GM18520 (cell line): Measurements from ENCODE around the gene PEMT.
"Not testable (repeated sequence)": the region's sequence is repeated elsewhere in the genome, so short reads cannot be mapped to it uniquely, and the experiment has no call there.

Source experiments
- ATAC-seq: cut with Tn5 transposase; IDR thresholded peaks from one replicate; pipeline ENCODE4 v1.9.1; 2021; ENCODE audit not compliant: unreplicated experiment

The PEMT gene, protein sequence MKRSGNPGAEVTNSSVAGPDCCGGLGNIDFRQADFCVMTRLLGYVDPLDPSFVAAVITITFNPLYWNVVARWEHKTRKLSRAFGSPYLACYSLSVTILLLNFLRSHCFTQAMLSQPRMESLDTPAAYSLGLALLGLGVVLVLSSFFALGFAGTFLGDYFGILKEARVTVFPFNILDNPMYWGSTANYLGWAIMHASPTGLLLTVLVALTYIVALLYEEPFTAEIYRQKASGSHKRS

GRCh38 chr17:17591355-17592298 lies at the start of gene PEMT:
Gene PEMT, minus strand, starts transcription at chr17:17591708. Its CDS starts 82 bp downstream, at chr17:17591626.
- peak; percentile 95 for ATAC-seq

DNA sequence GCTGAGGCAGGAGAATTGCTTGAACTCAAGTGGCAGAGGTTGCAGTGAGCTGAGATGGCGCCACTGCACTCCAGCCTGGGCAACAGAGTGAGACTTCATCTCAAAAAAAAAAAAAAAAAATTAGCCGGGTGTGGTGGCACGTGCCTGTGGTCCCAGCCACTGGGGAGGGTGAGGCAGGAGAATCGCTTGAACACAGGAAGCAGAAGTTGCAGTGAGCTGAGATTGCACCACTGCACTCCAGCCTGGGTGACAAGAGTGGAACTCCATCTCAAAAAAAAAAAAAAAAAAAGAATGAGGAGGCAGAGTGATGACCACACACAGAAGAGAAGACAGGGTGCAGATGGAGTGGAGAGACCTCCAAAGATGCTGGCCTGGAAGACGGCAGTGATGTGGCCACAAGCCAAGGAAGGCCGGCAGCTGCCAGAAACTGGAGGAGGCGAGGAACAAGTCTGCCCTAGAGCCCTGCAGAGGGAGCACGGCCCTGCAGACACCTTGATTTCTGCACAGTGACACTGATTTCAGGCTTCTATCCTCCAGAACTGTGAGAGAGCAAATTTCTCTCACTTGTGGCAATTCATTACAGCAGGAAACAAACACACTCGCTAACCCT lies 48.3 kb upstream of the PEMT start:
- ATAC-seq = not testable (repeated sequence)

- ATAC-seq = no peak
These were observed 47.0 kb upstream of the PEMT start for GRCh38 chr17:17638467-17638866.

DNA sequence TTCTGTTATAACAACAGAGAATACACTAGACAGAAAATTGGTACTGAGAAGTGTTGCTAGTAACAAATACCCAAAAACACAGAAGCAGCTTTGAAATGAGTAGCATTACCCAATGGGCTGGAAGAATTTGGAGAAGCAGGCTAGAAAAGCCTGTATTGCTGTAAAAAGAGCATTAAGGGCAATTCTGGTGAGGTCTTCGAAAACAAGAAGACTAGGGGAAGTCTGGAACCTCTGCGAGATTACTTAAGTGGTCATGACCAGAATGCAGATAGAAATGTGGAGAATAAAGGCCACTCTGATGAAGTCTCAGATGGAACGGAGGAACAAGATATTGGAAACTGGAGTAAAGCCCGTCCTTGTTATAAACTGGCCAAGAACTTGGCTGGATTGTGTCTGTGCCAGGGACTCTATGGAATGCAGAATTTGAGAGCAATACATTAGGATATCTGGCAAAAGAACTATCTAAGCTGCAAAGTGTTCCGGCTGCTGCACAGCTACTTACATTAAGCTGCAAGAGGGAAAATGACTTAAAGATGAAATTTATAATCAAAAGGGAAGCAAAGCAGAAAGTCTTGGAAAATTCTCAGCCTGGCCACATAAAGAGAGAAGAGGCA lies 44.9 kb upstream of the PEMT start:
- ATAC-seq = no peak

- not testable (repeated sequence) for ATAC-seq
These were observed 44.2 kb upstream of the PEMT start for GRCh38 chr17:17635537-17636271.

DNA sequence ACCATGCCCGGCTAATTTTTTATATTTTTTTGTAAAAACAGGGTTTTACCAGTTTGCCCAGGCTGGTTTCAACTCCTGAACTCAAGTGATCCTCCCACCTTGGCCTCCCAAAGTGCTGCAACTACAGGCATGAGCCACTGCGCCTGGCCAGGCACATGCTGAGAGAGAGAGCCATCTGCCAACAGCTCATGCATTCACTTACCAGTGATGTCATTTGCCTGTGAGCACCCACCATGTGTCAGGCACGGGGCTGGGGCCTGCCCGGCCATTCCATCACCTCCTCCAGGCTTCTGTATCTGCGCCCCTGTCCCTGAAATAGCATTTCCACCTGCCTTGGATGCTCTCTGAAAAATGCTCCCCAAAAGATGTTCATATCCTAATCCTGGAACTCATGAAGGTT lies 43.6 kb upstream of the PEMT start:
- ATAC-seq = no peak

GRCh38 chr17:17633310-17633709 lies 41.8 kb upstream of the PEMT start:
- no peak for ATAC-seq

- not testable (repeated sequence) for ATAC-seq
These were observed 41.2 kb upstream of the PEMT start for GRCh38 chr17:17632690-17633089.

DNA sequence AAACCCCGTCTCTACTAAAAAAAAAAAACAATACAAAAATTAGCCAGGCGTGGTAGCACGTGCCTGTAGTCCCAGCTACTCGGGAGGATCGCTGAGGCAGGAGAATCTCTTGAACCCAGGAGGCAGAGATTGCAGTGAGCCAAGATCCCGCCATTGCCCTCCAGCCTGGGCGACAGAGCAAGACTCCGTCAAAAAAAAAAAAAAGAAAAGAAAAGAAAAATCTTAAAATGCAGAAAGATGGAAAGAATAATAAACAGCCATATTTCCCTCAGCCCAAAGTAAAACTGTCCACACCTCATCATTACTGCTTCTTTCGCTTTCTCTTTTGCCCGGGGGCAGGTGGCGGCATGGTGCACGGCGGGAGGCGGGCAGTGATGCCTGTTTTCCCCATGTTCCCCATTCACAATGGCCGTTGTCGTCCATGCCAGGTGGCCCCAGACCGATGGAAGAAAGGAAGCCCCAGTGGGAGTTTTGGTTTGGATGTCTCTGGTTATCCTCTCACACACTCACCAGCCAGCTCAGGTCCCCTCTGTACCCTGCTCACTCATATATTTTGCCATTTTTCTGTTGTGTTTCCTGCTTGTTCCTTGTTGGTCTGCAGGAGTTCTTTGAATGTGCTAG lies 37.0 kb upstream of the PEMT start:
- no peak for ATAC-seq

DNA sequence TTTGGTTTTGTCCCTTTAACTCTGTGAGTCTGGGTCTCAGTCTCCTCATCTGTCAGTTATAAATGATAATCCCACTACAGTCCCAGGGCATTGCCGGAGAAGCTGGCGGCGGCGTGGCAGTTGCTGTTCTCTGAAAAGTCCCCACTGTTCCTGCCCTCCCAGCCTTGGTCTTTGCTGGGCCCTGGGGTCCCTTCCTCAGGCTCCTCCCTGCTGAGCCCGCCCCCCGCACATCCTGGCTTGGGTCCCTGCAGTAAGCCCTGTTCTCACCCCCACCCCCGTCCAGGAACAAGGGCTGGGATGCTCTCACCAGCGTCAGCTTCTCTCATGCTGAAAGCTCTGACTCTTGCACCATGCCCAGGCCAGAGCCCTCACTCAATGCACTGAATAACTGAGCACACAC lies 35.3 kb upstream of the PEMT start:
- ATAC-seq = no peak

DNA sequence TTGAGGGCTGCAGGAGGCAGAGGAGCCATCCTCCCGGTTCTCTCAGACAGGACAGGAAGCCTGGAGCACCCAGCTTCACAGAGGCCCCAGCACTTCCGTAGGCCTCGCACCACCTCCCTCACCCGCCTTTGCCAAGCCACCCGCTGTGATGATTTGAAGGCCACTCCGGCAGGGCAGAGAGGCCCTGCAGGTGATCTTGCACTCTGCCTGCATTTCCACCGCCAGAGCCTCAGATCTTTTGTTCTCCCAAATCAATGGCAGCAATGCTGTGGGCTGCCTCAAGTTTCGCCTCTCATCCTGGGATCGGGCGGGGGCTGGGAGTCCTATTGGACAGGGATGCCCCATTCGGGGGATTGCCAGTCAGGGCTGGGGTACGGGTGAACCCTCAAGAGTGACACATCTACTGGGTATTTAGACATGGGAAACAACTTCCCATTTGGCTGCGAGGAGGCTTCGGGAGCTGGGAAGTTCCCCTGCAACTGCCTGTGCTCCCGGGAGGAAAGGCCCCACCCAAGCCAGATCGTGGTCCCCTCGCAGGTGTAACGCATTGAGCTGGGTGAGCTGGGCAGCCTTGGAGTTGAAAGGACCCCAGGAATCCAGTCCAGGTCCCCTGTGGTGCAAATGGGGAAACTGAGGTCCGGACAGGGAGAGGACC lies 34.8 kb upstream of the PEMT start:
- ATAC-seq = no peak

DNA sequence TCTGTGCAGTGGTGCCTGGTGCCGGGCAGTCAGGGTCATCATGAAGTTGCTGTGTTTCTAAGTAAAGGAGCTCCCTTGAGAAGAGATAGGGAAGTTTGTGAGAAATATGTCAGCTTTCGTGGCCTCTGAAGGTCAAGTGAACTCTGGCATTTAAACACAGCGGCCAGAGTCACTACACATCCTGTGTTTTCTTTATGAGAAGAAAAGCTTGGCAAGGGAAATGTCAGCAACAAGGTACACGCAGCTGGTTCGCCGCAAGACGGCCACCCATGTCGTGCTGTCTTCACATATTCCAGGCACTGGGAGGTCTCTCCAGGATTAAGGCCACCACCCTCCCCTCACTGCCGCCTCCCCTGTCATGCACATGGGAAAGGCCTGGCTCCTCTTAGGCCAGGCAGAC lies 33.2 kb upstream of the PEMT start:
- no peak for ATAC-seq

GRCh38 chr17:17623904-17624303 lies 32.4 kb upstream of the PEMT start:
- ATAC-seq = no peak

DNA sequence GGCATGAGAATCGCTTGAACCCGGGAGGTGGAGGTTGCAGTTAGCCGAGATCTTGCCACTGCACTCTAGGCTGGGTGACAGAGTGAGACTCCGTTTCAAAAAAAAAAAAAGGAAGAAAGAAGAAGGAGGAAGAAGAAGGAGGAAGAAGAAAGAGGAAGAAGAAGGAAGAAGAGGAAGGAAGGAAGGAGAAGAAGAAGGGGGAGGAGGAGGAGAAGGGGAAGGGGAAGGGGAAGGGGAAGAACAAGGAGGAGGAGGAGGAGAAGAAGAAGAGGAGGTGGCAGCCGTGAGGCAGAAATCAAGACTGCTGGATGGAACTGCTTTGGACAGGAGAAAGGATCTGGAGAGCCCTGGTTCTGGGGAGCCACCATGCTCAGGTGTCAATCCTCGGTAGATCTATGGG lies 29.7 kb upstream of the PEMT start:
- ATAC-seq = no peak

GRCh38 chr17:17613708-17614114 lies 22.2 kb upstream of the PEMT start:
- no peak for ATAC-seq

- ATAC-seq = no peak
These were observed 20.8 kb upstream of the PEMT start for GRCh38 chr17:17612085-17613022.

DNA sequence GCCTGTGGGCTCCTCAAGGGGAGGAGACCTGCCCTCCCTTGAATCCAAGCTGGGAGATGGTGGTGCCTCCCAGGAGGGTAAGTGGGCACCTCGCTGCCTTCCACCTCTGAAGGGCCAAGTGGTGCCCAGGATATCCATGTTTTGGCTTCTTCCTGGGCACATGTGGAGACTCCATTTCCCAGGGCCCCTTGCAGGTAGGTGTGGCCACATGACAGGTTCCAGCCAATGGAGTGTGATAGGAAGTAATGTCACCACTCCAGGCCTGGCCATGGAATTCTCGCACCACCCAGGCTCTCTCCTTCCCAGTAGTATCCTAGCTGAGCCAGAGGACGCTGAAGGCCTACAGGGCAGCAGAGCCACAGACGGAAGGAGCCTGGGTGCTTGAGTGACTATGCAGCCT lies 17.6 kb upstream of the PEMT start:
- no peak for ATAC-seq

DNA sequence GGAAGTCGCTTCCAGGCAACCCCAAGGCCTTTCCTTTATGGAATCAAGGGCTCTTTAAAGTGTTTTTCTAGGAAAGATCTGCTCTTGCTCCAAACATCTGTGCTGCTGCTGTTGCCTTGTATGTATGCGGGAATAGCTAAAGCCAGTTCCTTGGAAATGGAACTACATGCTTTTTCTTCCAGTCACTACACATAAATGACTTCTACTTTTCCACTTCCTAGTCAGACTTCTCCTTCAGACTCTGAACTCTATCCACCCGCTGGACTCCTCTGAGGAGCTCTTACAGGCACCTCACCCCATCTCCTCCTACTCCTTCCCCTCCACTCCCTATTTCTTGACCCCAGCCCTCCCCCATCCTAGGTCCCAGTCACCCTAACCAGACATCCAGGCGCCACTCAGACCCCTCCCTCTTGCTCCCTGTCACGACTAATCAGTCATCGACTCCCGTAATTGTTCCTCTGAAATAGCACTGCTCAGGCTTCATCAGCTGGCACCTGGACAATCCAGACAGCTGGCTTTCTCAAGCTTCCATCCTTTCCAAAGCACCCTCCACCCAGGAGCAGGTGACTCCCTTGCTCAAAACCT lies 15.0 kb upstream of the PEMT start:
- no peak for ATAC-seq
